NT2/D1 (cell line): ENCODE data around the gene WDFY4.

Source experiments
- YY1 ChIP-seq: IDR thresholded peaks from 2 replicates; pipeline ENCODE4 v1.6.1; 2011; ENCODE audit not compliant: insufficient read length, insufficient read depth
- ZNF274 ChIP-seq: IDR thresholded peaks from 2 replicates; pipeline ENCODE4 v1.6.1; 2011; ENCODE audit warnings: mild to moderate bottlenecking, low read depth, low read length

DNA sequence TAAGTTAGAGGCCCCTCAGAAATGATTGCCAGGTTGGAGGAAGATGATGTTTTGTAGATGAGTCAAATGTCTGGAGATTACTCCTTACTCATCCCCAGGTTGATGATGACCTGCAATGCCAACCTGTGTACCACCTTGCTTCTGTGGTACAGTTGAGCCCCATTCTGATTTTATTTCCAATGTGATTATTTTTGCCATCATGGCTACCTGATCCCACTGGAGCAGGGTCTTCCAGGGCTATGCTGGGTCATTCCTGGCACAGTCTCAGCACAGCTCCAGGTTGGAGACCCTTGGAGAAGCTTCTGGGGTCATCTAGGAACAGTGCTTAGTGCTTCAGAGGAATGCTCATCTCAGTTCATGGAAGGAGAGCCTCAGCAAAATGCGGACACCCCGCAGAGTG is 220.6 kb downstream of the WDFY4 start:
- TF ChIP-seq YY1 (no peak), ZNF274 (no peak)
